Measurements from ENCODE around the gene IFNA7. TPM values are rescaled to one million over a fixed set of nuclear protein-coding genes. Genes with fewer than 3 reads are reported as not detected.
"Not testable (repeated sequence)": the region's sequence is repeated elsewhere in the genome, so short reads cannot be mapped to it uniquely, and the experiment has no call there.

The IFNA7 gene
- total RNA-seq, 2 experiments from 2014 or later, result not detected

GRCh38 chr9:21234153-21234687 lies 32.2 kb upstream of the IFNA7 start:
- TF ChIP-seq CTCF (IDR thresholded peaks at IDR 0.05), result no peak
- Histone ChIP-seq H3K27me3 (ENCODE audit: control insufficient read depth in 1 of 2, insufficient read depth in 2 of 2, low read length in 2 of 2) (no peaks in the 10 kb centered on the region), H3K9me3 (ENCODE audit: control insufficient read depth in 1 of 2, insufficient read depth in 1 of 2, low read length in 2 of 2) (no peaks in the 10 kb centered on the region), H3K27ac (ENCODE audit: low read depth in 1 of 2, low read length in 2 of 2) (no peak overlapping the region), H3K4me3 (ENCODE audit: low read length) (no peak overlapping the region), H3K36me3 (ENCODE audit: insufficient read depth, low read length) (no peaks in the 10 kb centered on the region), H3K4me1 (ENCODE audit: insufficient read depth, low read length) (no peaks in the 10 kb centered on the region)
- H3K27me3 Mint-ChIP-seq, result no peaks in the 10 kb centered on the region
- no peak overlapping the region for H3K4me3 Mint-ChIP-seq
- ChIA-PET CTCF (interaction anchor here (1.3 kb wide), 1 partner anchor 18 kb away, joined by 3 read pairs; no protein-coding TSS in a partner anchor), POLR2A (no interaction called here)
- intact Hi-C loops (cut with DNase I, micrococcal nuclease), result loop anchor here in 1 of 2 experiments (5.0 kb wide), 1 partner anchor 558 kb away; no protein-coding TSS in a partner anchor
- peaks cover 20% of the 10 kb centered on the region for H3K4me1 Mint-ChIP-seq (ENCODE audit: low read depth)
- H3K27ac Mint-ChIP-seq, result no peak overlapping the region
- H3K36me3 Mint-ChIP-seq (ENCODE audit: low read depth), result no peaks in the 10 kb centered on the region
- H3K9me3 Mint-ChIP-seq, result no peaks in the 10 kb centered on the region
- ATAC-seq (ENCODE audit: poor library complexity), result no peak
- DNase-seq, result no peak

GRCh38 chr9:21233258-21233657 lies 31.3 kb upstream of the IFNA7 start:
- Mint-ChIP-seq H3K27me3 (no peaks in the 10 kb centered on the region), H3K27ac (no peak overlapping the region), H3K4me1 (ENCODE audit: low read depth) (peaks cover 20% of the 10 kb centered on the region), H3K4me3 (no peak overlapping the region), H3K9me3 (no peaks in the 10 kb centered on the region), H3K36me3 (ENCODE audit: low read depth) (no peaks in the 10 kb centered on the region)
- Histone ChIP-seq H3K27ac (ENCODE audit: low read depth in 1 of 2, low read length in 2 of 2) (no peak overlapping the region), H3K4me1 (ENCODE audit: insufficient read depth, low read length) (no peaks in the 10 kb centered on the region), H3K9me3 (ENCODE audit: control insufficient read depth in 1 of 2, insufficient read depth in 1 of 2, low read length in 2 of 2) (no peaks in the 10 kb centered on the region), H3K27me3 (ENCODE audit: control insufficient read depth in 1 of 2, insufficient read depth in 2 of 2, low read length in 2 of 2) (no peaks in the 10 kb centered on the region), H3K4me3 (ENCODE audit: low read length) (no peak overlapping the region), H3K36me3 (ENCODE audit: insufficient read depth, low read length) (no peaks in the 10 kb centered on the region)
- ATAC-seq (ENCODE audit: poor library complexity), result no peak
- no peak for TF ChIP-seq CTCF (IDR thresholded peaks at IDR 0.05)
- POLR2A ChIA-PET, result no interaction called here
- CTCF ChIA-PET, result no interaction called here
- intact Hi-C loops (cut with DNase I, micrococcal nuclease), result loop anchor here in 1 of 2 experiments (5.0 kb wide), 1 partner anchor 559 kb away; no protein-coding TSS in a partner anchor
- DNase-seq, result no peak

- no peak within 1 kb of the TSS for H3K27ac ChIP-seq (ENCODE audit: low read depth in 1 of 2, low read length in 2 of 2)
- H3K9me3 ChIP-seq (ENCODE audit: control insufficient read depth in 1 of 2, insufficient read depth in 1 of 2, low read length in 2 of 2), result no peaks in the 10 kb centered on the region
- ChIA-PET CTCF (interaction anchor here (0.6 kb wide), 1 partner anchor 91 kb away, joined by 3 read pairs; no protein-coding TSS in a partner anchor), POLR2A (no interaction called here)
- no peaks in the 10 kb centered on the region for H3K9me3 Mint-ChIP-seq
- no peak within 1 kb of the TSS for H3K4me3 Mint-ChIP-seq
- intact Hi-C loops (cut with DNase I, micrococcal nuclease), result no loop called here
- no peak within 1 kb of the TSS for H3K27ac Mint-ChIP-seq
- no peak within 1 kb of the TSS for H3K4me3 ChIP-seq (ENCODE audit: low read length)
- TF ChIP-seq CTCF (IDR thresholded peaks at IDR 0.05), result no peak
- no peaks in the 10 kb centered on the region for H3K36me3 ChIP-seq (ENCODE audit: insufficient read depth, low read length)
- no peak for ATAC-seq (ENCODE audit: poor library complexity)
- DNase-seq, result no peak
- H3K36me3 Mint-ChIP-seq (ENCODE audit: low read depth), result no peaks in the 10 kb centered on the region
- no peaks in the 10 kb centered on the region for H3K4me1 ChIP-seq (ENCODE audit: insufficient read depth, low read length)
- no peaks in the 10 kb centered on the region for H3K27me3 ChIP-seq (ENCODE audit: control insufficient read depth in 1 of 2, insufficient read depth in 2 of 2, low read length in 2 of 2)
- no peaks in the 10 kb centered on the region for H3K27me3 Mint-ChIP-seq
- no peaks in the 10 kb centered on the region for H3K4me1 Mint-ChIP-seq (ENCODE audit: low read depth)
Measured at GRCh38 chr9:21228122-21228521, 26.1 kb upstream of the IFNA7 start, which contains the start of gene IFNA17. Gene IFNA17, minus strand, starts transcription at chr9:21228222. Its CDS starts 49 bp downstream, at chr9:21228173.

- H3K27ac ChIP-seq (ENCODE audit: low read depth in 1 of 2, low read length in 2 of 2); H3K27ac Mint-ChIP-seq; H3K9me3 Mint-ChIP-seq; H3K36me3 Mint-ChIP-seq (ENCODE audit: low read depth); H3K36me3 ChIP-seq (ENCODE audit: insufficient read depth, low read length); POLR2A ChIA-PET; intact Hi-C loops (cut with DNase I, micrococcal nuclease); H3K27me3 ChIP-seq (ENCODE audit: control insufficient read depth in 1 of 2, insufficient read depth in 2 of 2, low read length in 2 of 2); H3K4me1 Mint-ChIP-seq (ENCODE audit: low read depth); H3K4me1 ChIP-seq (ENCODE audit: insufficient read depth, low read length); H3K4me3 Mint-ChIP-seq; DNase-seq; ATAC-seq (ENCODE audit: poor library complexity); H3K9me3 ChIP-seq (ENCODE audit: control insufficient read depth in 1 of 2, insufficient read depth in 1 of 2, low read length in 2 of 2); CTCF ChIA-PET; H3K4me3 ChIP-seq (ENCODE audit: low read length): not testable (repeated sequence)
- H3K27me3 Mint-ChIP-seq, result peaks cover 31% of the 10 kb centered on the region
Measured at GRCh38 chr9:21217211-21217610, 15.2 kb upstream of the IFNA7 start, which contains the start of gene IFNA16. Gene IFNA16, minus strand, starts transcription at chr9:21217311. Its CDS starts 6 bp downstream, at chr9:21217305.

Measured in CD4-positive, alpha-beta T cell (primary cell).